ENCODE measurements around the gene MYO9B.
"Not testable (repeated sequence)": the region's sequence is repeated elsewhere in the genome, so short reads cannot be mapped to it uniquely, and the experiment has no call there.

MYO9B gene

GRCh38 chr19:17136021-17136420 is 60.4 kb downstream of the MYO9B start:
- Histone ChIP-seq H3K4me1 (ENCODE audit: control insufficient read depth in 1 of 2, insufficient read depth in 2 of 2, low read length in 2 of 2) (peaks cover 0 to 25% of the 10 kb centered on the region in 2 donors), H3K9me3 (ENCODE audit: control insufficient read depth in 1 of 2, low read length in 2 of 2) (no peaks in the 10 kb centered on the region), H3K4me3 (ENCODE audit: low read depth in 1 of 2, low read length in 2 of 2) (no peak overlapping the region), H3K36me3 (ENCODE audit: control insufficient read depth in 1 of 2, insufficient read depth in 2 of 2, low read length in 2 of 2) (no peaks in the 10 kb centered on the region), H3K27me3 (ENCODE audit: low read depth, low read length) (no peaks in the 10 kb centered on the region), H3K27ac (ENCODE audit: low read length) (peak overlapping the region; percentile 84)

GRCh38 chr19:17136617-17137016 is 61.0 kb downstream of the MYO9B start:
- H3K27ac ChIP-seq (ENCODE audit: low read length), result peak overlapping the region; percentile 84
- no peaks in the 10 kb centered on the region for H3K9me3 ChIP-seq (ENCODE audit: control insufficient read depth in 1 of 2, low read length in 2 of 2)
- no peaks in the 10 kb centered on the region for H3K27me3 ChIP-seq (ENCODE audit: low read depth, low read length)
- H3K4me1 ChIP-seq (ENCODE audit: control insufficient read depth in 1 of 2, insufficient read depth in 2 of 2, low read length in 2 of 2), result peaks cover 0 to 25% of the 10 kb centered on the region in 2 donors
- no peaks in the 10 kb centered on the region for H3K36me3 ChIP-seq (ENCODE audit: control insufficient read depth in 1 of 2, insufficient read depth in 2 of 2, low read length in 2 of 2)
- no peak overlapping the region for H3K4me3 ChIP-seq (ENCODE audit: low read depth in 1 of 2, low read length in 2 of 2)

GRCh38 chr19:17137417-17137816 is 61.8 kb downstream of the MYO9B start:
- Histone ChIP-seq H3K27me3 (ENCODE audit: low read depth, low read length) (no peaks in the 10 kb centered on the region), H3K4me3 (ENCODE audit: low read depth in 1 of 2, low read length in 2 of 2) (no peak overlapping the region), H3K4me1 (ENCODE audit: control insufficient read depth in 1 of 2, insufficient read depth in 2 of 2, low read length in 2 of 2) (peaks cover 0 to 25% of the 10 kb centered on the region in 2 donors), H3K9me3 (ENCODE audit: control insufficient read depth in 1 of 2, low read length in 2 of 2) (no peaks in the 10 kb centered on the region), H3K27ac (ENCODE audit: low read length) (no peak overlapping the region), H3K36me3 (ENCODE audit: control insufficient read depth in 1 of 2, insufficient read depth in 2 of 2, low read length in 2 of 2) (no peaks in the 10 kb centered on the region)

- not testable (repeated sequence) for H3K9me3 ChIP-seq (ENCODE audit: control insufficient read depth in 1 of 2, low read length in 2 of 2); H3K4me3 ChIP-seq (ENCODE audit: low read depth in 1 of 2, low read length in 2 of 2); H3K36me3 ChIP-seq (ENCODE audit: control insufficient read depth in 1 of 2, insufficient read depth in 2 of 2, low read length in 2 of 2); H3K27me3 ChIP-seq (ENCODE audit: low read depth, low read length); H3K27ac ChIP-seq (ENCODE audit: low read length)
- H3K4me1 ChIP-seq (ENCODE audit: control insufficient read depth in 1 of 2, insufficient read depth in 2 of 2, low read length in 2 of 2), result peaks cover 0 to 25% of the 10 kb centered on the region in 2 donors
Measured at GRCh38 chr19:17138052-17138846, 62.7 kb downstream of the MYO9B start.

- Histone ChIP-seq H3K9me3 (ENCODE audit: control insufficient read depth in 1 of 2, low read length in 2 of 2) (no peaks in the 10 kb centered on the region), H3K4me3 (ENCODE audit: low read depth in 1 of 2, low read length in 2 of 2) (no peak overlapping the region), H3K27ac (ENCODE audit: low read length) (no peak overlapping the region), H3K4me1 (ENCODE audit: control insufficient read depth in 1 of 2, insufficient read depth in 2 of 2, low read length in 2 of 2) (peaks cover 0 to 25% of the 10 kb centered on the region in 2 donors), H3K27me3 (ENCODE audit: low read depth, low read length) (no peaks in the 10 kb centered on the region), H3K36me3 (ENCODE audit: control insufficient read depth in 1 of 2, insufficient read depth in 2 of 2, low read length in 2 of 2) (no peaks in the 10 kb centered on the region)
Measured at GRCh38 chr19:17138937-17139598, 63.5 kb downstream of the MYO9B start.

- H3K4me3 ChIP-seq (ENCODE audit: low read depth in 1 of 2, low read length in 2 of 2); H3K4me1 ChIP-seq (ENCODE audit: control insufficient read depth in 1 of 2, insufficient read depth in 2 of 2, low read length in 2 of 2); H3K27me3 ChIP-seq (ENCODE audit: low read depth, low read length); H3K27ac ChIP-seq (ENCODE audit: low read length); H3K9me3 ChIP-seq (ENCODE audit: control insufficient read depth in 1 of 2, low read length in 2 of 2): not testable (repeated sequence)
- peaks cover 3 to 25% of the 10 kb centered on the region in 2 donors for H3K36me3 ChIP-seq (ENCODE audit: control insufficient read depth in 1 of 2, insufficient read depth in 2 of 2, low read length in 2 of 2)
Measured at GRCh38 chr19:17144771-17145170, 69.2 kb downstream of the MYO9B start.

- Histone ChIP-seq H3K4me3 (ENCODE audit: low read depth in 1 of 2, low read length in 2 of 2) (no peak overlapping the region), H3K36me3 (ENCODE audit: control insufficient read depth in 1 of 2, insufficient read depth in 2 of 2, low read length in 2 of 2) (peaks cover 3 to 26% of the 10 kb centered on the region in 2 donors), H3K9me3 (ENCODE audit: control insufficient read depth in 1 of 2, low read length in 2 of 2) (no peaks in the 10 kb centered on the region), H3K27ac (ENCODE audit: low read length) (no peak overlapping the region), H3K27me3 (ENCODE audit: low read depth, low read length) (no peaks in the 10 kb centered on the region), H3K4me1 (ENCODE audit: control insufficient read depth in 1 of 2, insufficient read depth in 2 of 2, low read length in 2 of 2) (no peaks in the 10 kb centered on the region)
Measured at GRCh38 chr19:17145546-17146497, 70.2 kb downstream of the MYO9B start.

GRCh38 chr19:17148130-17148529 is 72.6 kb downstream of the MYO9B start:
- Histone ChIP-seq H3K9me3 (ENCODE audit: control insufficient read depth in 1 of 2, low read length in 2 of 2) (no peaks in the 10 kb centered on the region), H3K36me3 (ENCODE audit: control insufficient read depth in 1 of 2, insufficient read depth in 2 of 2, low read length in 2 of 2) (peaks cover 15 to 41% of the 10 kb centered on the region in 2 donors), H3K27me3 (ENCODE audit: low read depth, low read length) (no peaks in the 10 kb centered on the region), H3K27ac (ENCODE audit: low read length) (no peak overlapping the region), H3K4me3 (ENCODE audit: low read depth in 1 of 2, low read length in 2 of 2) (no peak overlapping the region), H3K4me1 (ENCODE audit: control insufficient read depth in 1 of 2, insufficient read depth in 2 of 2, low read length in 2 of 2) (no peaks in the 10 kb centered on the region)

GRCh38 chr19:17149393-17150135 is 74.0 kb downstream of the MYO9B start:
- H3K4me1 ChIP-seq (ENCODE audit: control insufficient read depth in 1 of 2, insufficient read depth in 2 of 2, low read length in 2 of 2), result no peaks in the 10 kb centered on the region
- H3K36me3 ChIP-seq (ENCODE audit: control insufficient read depth in 1 of 2, insufficient read depth in 2 of 2, low read length in 2 of 2), result peaks cover 24 to 52% of the 10 kb centered on the region in 2 donors
- H3K9me3 ChIP-seq (ENCODE audit: control insufficient read depth in 1 of 2, low read length in 2 of 2), result no peaks in the 10 kb centered on the region
- no peaks in the 10 kb centered on the region for H3K27me3 ChIP-seq (ENCODE audit: low read depth, low read length)
- no peak overlapping the region for H3K4me3 ChIP-seq (ENCODE audit: low read depth in 1 of 2, low read length in 2 of 2)
- no peak overlapping the region for H3K27ac ChIP-seq (ENCODE audit: low read length)

GRCh38 chr19:17153996-17154395 is 78.4 kb downstream of the MYO9B start:
- Histone ChIP-seq H3K27ac (ENCODE audit: low read length) (no peak overlapping the region), H3K4me1 (ENCODE audit: control insufficient read depth in 1 of 2, insufficient read depth in 2 of 2, low read length in 2 of 2) (no peaks in the 10 kb centered on the region), H3K27me3 (ENCODE audit: low read depth, low read length) (no peaks in the 10 kb centered on the region), H3K36me3 (ENCODE audit: control insufficient read depth in 1 of 2, insufficient read depth in 2 of 2, low read length in 2 of 2) (peaks cover 35 to 69% of the 10 kb centered on the region in 2 donors), H3K4me3 (ENCODE audit: low read depth in 1 of 2, low read length in 2 of 2) (no peak overlapping the region), H3K9me3 (ENCODE audit: control insufficient read depth in 1 of 2, low read length in 2 of 2) (no peaks in the 10 kb centered on the region)
